ENCODE data around the gene LPP.

DNA sequence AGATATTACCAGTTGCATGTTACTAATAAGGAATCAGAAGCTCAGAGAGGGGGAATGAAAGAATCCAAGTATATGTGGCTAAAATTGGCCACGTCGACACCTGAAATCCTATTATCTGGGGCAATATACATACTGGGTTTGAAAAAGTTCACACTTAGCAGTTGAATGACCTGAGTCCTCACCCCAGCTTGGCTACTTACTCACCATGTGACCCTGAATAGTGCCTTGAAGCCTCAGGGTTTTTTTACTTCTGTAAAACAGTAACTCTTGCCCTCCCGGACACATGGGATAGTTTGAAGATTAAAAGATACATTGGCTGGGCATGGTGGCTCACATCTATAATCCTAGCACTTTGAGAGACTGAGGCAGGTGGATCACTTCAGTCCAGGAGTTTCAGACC, 675.6 kb downstream of the LPP start:
- TF ChIP-seq, protein P1, sequence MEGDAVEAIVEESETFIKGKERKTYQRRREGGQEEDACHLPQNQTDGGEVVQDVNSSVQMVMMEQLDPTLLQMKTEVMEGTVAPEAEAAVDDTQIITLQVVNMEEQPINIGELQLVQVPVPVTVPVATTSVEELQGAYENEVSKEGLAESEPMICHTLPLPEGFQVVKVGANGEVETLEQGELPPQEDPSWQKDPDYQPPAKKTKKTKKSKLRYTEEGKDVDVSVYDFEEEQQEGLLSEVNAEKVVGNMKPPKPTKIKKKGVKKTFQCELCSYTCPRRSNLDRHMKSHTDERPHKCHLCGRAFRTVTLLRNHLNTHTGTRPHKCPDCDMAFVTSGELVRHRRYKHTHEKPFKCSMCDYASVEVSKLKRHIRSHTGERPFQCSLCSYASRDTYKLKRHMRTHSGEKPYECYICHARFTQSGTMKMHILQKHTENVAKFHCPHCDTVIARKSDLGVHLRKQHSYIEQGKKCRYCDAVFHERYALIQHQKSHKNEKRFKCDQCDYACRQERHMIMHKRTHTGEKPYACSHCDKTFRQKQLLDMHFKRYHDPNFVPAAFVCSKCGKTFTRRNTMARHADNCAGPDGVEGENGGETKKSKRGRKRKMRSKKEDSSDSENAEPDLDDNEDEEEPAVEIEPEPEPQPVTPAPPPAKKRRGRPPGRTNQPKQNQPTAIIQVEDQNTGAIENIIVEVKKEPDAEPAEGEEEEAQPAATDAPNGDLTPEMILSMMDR (IDR thresholded peaks at IDR 0.05), result no peak
- no peak for TF ChIP-seq ZFX (IDR thresholded peaks at IDR 0.05; ENCODE audit: borderline replicate concordance)

Data from 22Rv1 (cell line).